Liver (tissue), 9 donors: ENCODE measurements around the gene KHNYN. TPM values are rescaled to one million over a fixed set of nuclear protein-coding genes. Genes with fewer than 3 reads are reported as not detected.

Source experiments
- DNase-seq: peaks from one replicate; pipeline ENCODE4 v3.0.0-alpha.2; 2017; ENCODE audit warnings: low spot score
- H3K27ac ChIP-seq, 2 donors: one replicate each; pipeline ENCODE4 v1.7.0; 2013; ENCODE audit warnings: inconsistent platforms in 2 of 2, low read length in 2 of 2, control low read depth in 1 of 2, low read depth in 1 of 2, mild to moderate bottlenecking in 1 of 2
- H3K27me3 ChIP-seq, 4 donors: one replicate each; pipeline versions ENCODE4 v1.6.1 to v1.7.0; 2013; ENCODE audit warnings: low read length in 3 of 4, inconsistent platforms in 1 of 4, mild to moderate bottlenecking in 1 of 4, moderate library complexity in 1 of 4; ENCODE audit not compliant: control insufficient read depth in 4 of 4, insufficient read depth in 4 of 4
- H3K36me3 ChIP-seq, 4 donors: one replicate each; pipeline versions ENCODE4 v1.6.1 to v1.7.0; 2013; ENCODE audit warnings: low read length in 3 of 4, mild to moderate bottlenecking in 3 of 4, low read depth in 1 of 4, moderate library complexity in 1 of 4; ENCODE audit not compliant: control insufficient read depth in 4 of 4, insufficient read depth in 3 of 4
- H3K4me1 ChIP-seq, 4 donors: one replicate each; pipeline versions ENCODE4 v1.6.1 to v1.7.0; 2013; ENCODE audit warnings: low read length in 3 of 4, mild to moderate bottlenecking in 3 of 4, moderate library complexity in 1 of 4; ENCODE audit not compliant: control insufficient read depth in 4 of 4, insufficient read depth in 4 of 4
- H3K4me3 ChIP-seq, 3 donors: one replicate each; pipeline versions ENCODE4 v1.6.1 to v1.7.0; 2013; ENCODE audit warnings: low read length in 3 of 3, control low read depth in 1 of 3, low read depth in 1 of 3, mild to moderate bottlenecking in 1 of 3
- H3K9ac ChIP-seq, 2 donors: one replicate each; pipeline ENCODE4 v1.7.0; 2013; ENCODE audit warnings: low read length in 2 of 2, mild to moderate bottlenecking in 2 of 2, moderate library complexity in 2 of 2, control low read depth in 1 of 2, low read depth in 1 of 2
- H3K9me3 ChIP-seq, 4 donors: one replicate each; pipeline versions ENCODE4 v1.6.1 to v1.7.0; 2013; ENCODE audit warnings: low read length in 3 of 4; ENCODE audit not compliant: control insufficient read depth in 4 of 4
- ATF3 ChIP-seq: IDR thresholded peaks from 2 replicates; pipeline ENCODE4 v1.6.1; 2016; ENCODE audit warnings: antibody characterized with exemption
- CTCF ChIP-seq: fragments of 150-350 bp; IDR thresholded peaks from 2 replicates; pipeline ENCODE4 v1.5.1; 2017; ENCODE audit warnings: improper control_type of control experiment, low read depth, low read length; ENCODE audit not compliant: missing input control
- FOXA1 ChIP-seq: IDR thresholded peaks from 2 replicates; pipeline ENCODE4 v1.6.1; 2016; ENCODE audit warnings: antibody characterized with exemption
- FOXA2 ChIP-seq: IDR thresholded peaks from 2 replicates; pipeline ENCODE4 v1.6.1; 2016; ENCODE audit warnings: antibody characterized with exemption
- GABPA ChIP-seq, 2 donors: IDR thresholded peaks in 1 of 2; conservative IDR thresholded peaks in 1 of 2; 2 replicates each; pipeline ENCODE4 v1.6.1; 2016; ENCODE audit warnings: antibody characterized with exemption in 2 of 2, mild to moderate bottlenecking in 1 of 2, moderate library complexity in 1 of 2
- HNF4A ChIP-seq, 2 donors: conservative IDR thresholded peaks; 2 replicates each; pipeline ENCODE4 v1.6.1; 2016; ENCODE audit warnings: antibody characterized with exemption in 2 of 2, mild to moderate bottlenecking in 2 of 2
- HNF4G ChIP-seq: IDR thresholded peaks from 2 replicates; pipeline ENCODE4 v1.6.1; 2016; ENCODE audit warnings: antibody characterized with exemption
- JUND ChIP-seq, 2 donors: IDR thresholded peaks; 2 replicates each; pipeline ENCODE4 v1.6.1; 2016; ENCODE audit warnings: antibody characterized with exemption in 2 of 2
- MAX ChIP-seq: IDR thresholded peaks from 2 replicates; pipeline ENCODE4 v1.6.1; 2016; ENCODE audit warnings: antibody characterized with exemption
- NR2F2 ChIP-seq: IDR thresholded peaks from 2 replicates; pipeline ENCODE4 v1.6.1; 2016; ENCODE audit warnings: antibody characterized with exemption
- RAD21 ChIP-seq, 2 donors: IDR thresholded peaks; 2 replicates each; pipeline ENCODE4 v1.6.1; 2016; ENCODE audit warnings: antibody characterized with exemption in 2 of 2, mild to moderate bottlenecking in 2 of 2
- REST ChIP-seq: IDR thresholded peaks from 2 replicates; pipeline ENCODE4 v1.6.1; 2016; ENCODE audit warnings: antibody characterized with exemption, mild to moderate bottlenecking
- RXRA ChIP-seq, 2 donors: IDR thresholded peaks; 2 replicates each; pipeline ENCODE4 v1.6.1; 2017 to 2018; ENCODE audit warnings: antibody characterized with exemption in 2 of 2, mild to moderate bottlenecking in 1 of 2
- SP1 ChIP-seq: IDR thresholded peaks from 2 replicates; pipeline ENCODE4 v1.6.1; 2018; ENCODE audit warnings: antibody characterized with exemption, mild to moderate bottlenecking
- TAF1 ChIP-seq: conservative IDR thresholded peaks from 2 replicates; pipeline ENCODE4 v1.6.1; 2016; ENCODE audit warnings: antibody characterized with exemption, mild to moderate bottlenecking
- YY1 ChIP-seq: IDR thresholded peaks from 2 replicates; pipeline ENCODE4 v1.6.1; 2016; ENCODE audit warnings: antibody characterized with exemption, mild to moderate bottlenecking
- WGBS: extraction: QIAGEN DNeasy Blood & Tissue Kit; methylation state at CpG from one replicate; pipeline ENCODE4 v1.1.7; 2013; 5-methylcytosine and 5-hydroxymethylcytosine counted together
- polyA plus RNA-seq, 2 donors: library from polyadenylated mRNA; stranded (reverse) in 1 of 2; unstranded in 1 of 2; fragments of 200-250 nt in 1 of 2; fragments of >200 nt in 1 of 2; fragmentation: Nextera tagmentation in 1 of 2; extraction: Ambion mirVana in 1 of 2; gene quantifications; one replicate each; pipeline versions ENCODE4 v1.2.1 to v1.2.3, GENCODE V29; 2013 to 2015
- total RNA-seq, 2 donors: library from RNA; depleted of rRNA; stranded (reverse); fragments of >200 nt; gene quantifications; one replicate each; pipeline ENCODE4 v1.2.3, GENCODE V29; 2014
- donor health status: healthy.
- donor health status: healthy.
- donor health status: healthy.
- donor health status: healthy.
- donor health status: healthy.

KHNYN gene
- total and polyA plus RNA-seq, 4 donors: 3.0 to 40.3 (median 24.6) TPM

DNA sequence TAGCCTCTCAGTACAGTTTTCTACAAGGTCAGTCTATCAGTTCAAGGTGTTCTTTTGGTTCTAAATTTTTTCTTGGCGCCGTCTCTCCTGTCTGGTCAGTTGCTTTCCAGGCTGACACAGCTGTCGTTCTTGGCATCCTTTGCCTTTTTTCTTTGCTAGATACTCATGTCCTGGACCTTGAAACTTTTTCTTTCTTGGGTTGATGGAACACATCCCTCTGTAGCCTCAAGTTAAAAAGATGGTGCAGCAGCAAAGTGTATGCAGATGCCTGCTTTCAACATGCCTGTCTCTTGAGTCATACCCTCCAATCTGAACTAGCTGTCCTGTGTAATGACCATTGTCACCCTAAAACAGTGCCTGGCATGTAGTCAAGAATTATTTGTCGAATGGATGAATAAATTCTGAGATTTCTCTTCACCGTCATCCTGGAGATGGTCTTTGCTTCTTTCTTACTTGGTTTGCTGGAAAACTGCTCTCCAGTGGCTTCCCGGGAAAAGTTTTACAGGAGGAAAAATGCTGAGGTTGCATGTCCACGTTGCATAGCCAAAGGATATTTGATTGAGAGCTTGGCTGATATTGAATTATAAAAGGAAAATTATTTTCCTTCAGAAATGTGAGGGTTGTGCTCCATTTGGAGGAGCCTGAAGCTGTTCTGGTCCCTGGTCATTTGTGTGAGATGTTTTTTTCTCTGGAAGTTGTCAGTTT, 26.3 kb upstream of the KHNYN start:
- Histone ChIP-seq H3K36me3 (no peaks in the 10 kb centered on the region), H3K27me3 (no peaks in the 10 kb centered on the region), H3K9ac (no peak overlapping the region), H3K27ac (no peak overlapping the region), H3K4me1 (peaks cover 3 to 39% (median 29%) of the 10 kb centered on the region in 4 donors), H3K4me3 (no peak overlapping the region), H3K9me3 (no peaks in the 10 kb centered on the region)
- no peak for TF ChIP-seq HNF4G
- TF ChIP-seq SP1: no peak
- no peak for TF ChIP-seq HNF4A (conservative IDR thresholded peaks at IDR 0.05)
- no peak for TF ChIP-seq RAD21 (IDR thresholded peaks at IDR 0.05)
- TF ChIP-seq ATF3: no peak
- TF ChIP-seq TAF1: no peak
- no peak for TF ChIP-seq FOXA1
- TF ChIP-seq MAX: no peak
- no peak for TF ChIP-seq REST
- no peak for TF ChIP-seq NR2F2
- no peak for TF ChIP-seq CTCF
- DNase-seq: no peak
- 79% methylated on average over 7 of the region's 7 CpGs for WGBS

DNA sequence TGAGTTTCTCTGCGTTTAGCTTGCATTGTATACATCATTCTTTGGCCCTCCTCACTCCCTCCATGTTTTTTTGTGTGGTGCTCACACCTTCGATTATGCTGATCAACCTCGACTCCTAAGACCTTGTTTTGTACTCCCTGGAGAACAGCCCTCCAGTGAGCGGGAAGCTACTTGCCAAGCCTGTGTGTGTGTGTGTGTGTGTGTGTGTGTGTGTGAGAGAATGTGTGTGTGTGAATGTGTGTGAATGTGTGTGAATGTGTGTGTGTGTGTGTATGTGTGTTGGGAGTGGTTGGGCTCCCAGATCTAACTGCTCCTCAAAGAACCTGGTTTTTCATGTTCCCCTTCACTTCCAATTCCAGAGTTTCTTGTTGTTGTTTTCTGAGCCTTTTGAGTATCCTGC, 24.9 kb upstream of the KHNYN start:
- DNase-seq: no peak
- no peak overlapping the region for H3K27ac ChIP-seq
- H3K9me3 ChIP-seq: no peaks in the 10 kb centered on the region
- H3K4me1 ChIP-seq: peaks cover 0 to 31% (median 22%) of the 10 kb centered on the region in 4 donors
- H3K36me3 ChIP-seq: peaks cover 0 to 4% (median 0%) of the 10 kb centered on the region in 4 donors
- 85% methylated on average over 4 of the region's 4 CpGs for WGBS
- H3K27me3 ChIP-seq: no peaks in the 10 kb centered on the region
- no peak overlapping the region for H3K9ac ChIP-seq
- no peak overlapping the region for H3K4me3 ChIP-seq
- no peak for TF ChIP-seq HNF4A (conservative IDR thresholded peaks at IDR 0.05)
- TF ChIP-seq CTCF: no peak
- no peak for TF ChIP-seq NR2F2
- TF ChIP-seq RXRA (IDR thresholded peaks at IDR 0.05): no peak
- no peak for TF ChIP-seq REST
- no peak for TF ChIP-seq YY1
- no peak for TF ChIP-seq JUND (IDR thresholded peaks at IDR 0.05)
- no peak for TF ChIP-seq FOXA2
- no peak for TF ChIP-seq GABPA (IDR thresholded peaks at IDR 0.05 in 1 of 2, conservative IDR thresholded peaks at IDR 0.05 in 1 of 2)
- no peak for TF ChIP-seq TAF1
- TF ChIP-seq RAD21 (IDR thresholded peaks at IDR 0.05): no peak
- TF ChIP-seq FOXA1: no peak
- TF ChIP-seq ATF3: no peak
- TF ChIP-seq SP1: no peak
- no peak for TF ChIP-seq HNF4G
